ENCODE measurements around the gene PPP2R3B.

- no peak for TF ChIP-seq CTCF (IDR thresholded peaks at IDR 0.05; ENCODE audit: low read depth, low read length, poor library complexity, severe bottlenecking)
- no peak for TF ChIP-seq EZH2phosphoT487 (IDR thresholded peaks at IDR 0.05; ENCODE audit: borderline replicate concordance, low read length)
These were observed 72.7 kb downstream of the PPP2R3B start for GRCh38 chrX:314049-314448.

All from DOHH2 (cell line).